ENCODE data around the gene ARPP19. TPM values are rescaled to one million over a fixed set of nuclear protein-coding genes. Genes with fewer than 3 reads are reported as not detected.

The ARPP19 gene
- total RNA-seq, 1 experiment from 2014 or later = 163 TPM

DNA sequence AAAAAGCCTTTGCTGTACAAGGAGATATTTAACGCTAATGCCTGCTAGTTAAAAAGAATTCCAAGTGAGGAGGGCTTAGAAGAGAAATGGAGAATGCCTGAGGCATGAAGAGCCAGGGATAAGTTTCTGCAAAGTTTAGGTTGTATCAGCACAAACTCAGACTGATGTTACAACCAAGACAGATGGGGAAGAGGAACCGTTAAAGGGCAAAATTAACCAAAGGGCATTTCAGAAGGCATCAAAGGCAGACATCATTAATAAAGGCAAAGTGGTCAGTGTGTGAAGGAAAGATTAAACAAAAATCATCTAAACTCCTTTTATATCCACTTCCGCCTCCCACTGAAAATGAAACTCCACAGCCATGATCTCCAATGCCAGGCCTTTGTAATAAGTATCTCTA lies 47.1 kb downstream of the ARPP19 start:
- ChIA-PET POLR2A (no interaction called here), CTCF (no interaction called here), RAD21 (ENCODE audit: low non-redundant PET in 1 of 2, low total read pairs in 2 of 2, uncharacterized antibody in 2 of 2, unreplicated experiment in 2 of 2) (no interaction called here)
- DNase-seq (ENCODE audit: low read depth, low spot score) = no peak
- Histone ChIP-seq H3K27me3 (ENCODE audit: insufficient read depth, low read length) (no peaks in the 10 kb centered on the region), H3K79me2 (ENCODE audit: insufficient read depth, low read length) (peaks cover 12% of the 10 kb centered on the region), H3K9ac (ENCODE audit: low read length) (no peak overlapping the region), H4K20me1 (ENCODE audit: insufficient read depth) (no peaks in the 10 kb centered on the region), H2AFZ (ENCODE audit: low read depth, low read length, poor library complexity, severe bottlenecking) (no peak overlapping the region), H3K4me1 (ENCODE audit: control insufficient read depth in 1 of 2, insufficient read depth in 2 of 2, low read length in 2 of 2) (peaks cover 0 to 3% of the 10 kb centered on the region in 2 experiments; a peak in 2 of 4 replicates), H3K9me2 (ENCODE audit: insufficient read depth) (no peaks in the 10 kb centered on the region), H3K9me3 (ENCODE audit: control insufficient read depth in 1 of 2, insufficient read depth in 1 of 2, low read depth in 1 of 2, low read length in 2 of 2) (no peaks in the 10 kb centered on the region), H3K4me3 (replicated peaks in 1 of 2; ENCODE audit: low read depth in 1 of 2, low read length in 2 of 2) (no peak overlapping the region), H3K27ac (ENCODE audit: low read depth, low read length) (no peak overlapping the region), H3K4me2 (ENCODE audit: low read length) (no peak overlapping the region), H3K36me3 (ENCODE audit: control insufficient read depth in 1 of 2, insufficient read depth in 2 of 2, low read length in 2 of 2) (no peaks in the 10 kb centered on the region)
- BruUV-seq (replicated peaks) = no TSS peak
- intact Hi-C loops (cut with micrococcal nuclease) = no loop called here
- no peak for TF ChIP-seq TCF7L2 (IDR thresholded peaks at IDR 0.05; ENCODE audit: borderline replicate concordance, extremely low read depth, insufficient read depth, insufficient read length)
- TF ChIP-seq ZFX (IDR thresholded peaks at IDR 0.05) = no peak
- no peak for TF ChIP-seq REST (IDR thresholded peaks at IDR 0.05; ENCODE audit: low read depth)
- TF ChIP-seq EZH2phosphoT487 (IDR thresholded peaks at IDR 0.05; ENCODE audit: borderline replicate concordance) = no peak
- no peak for TF ChIP-seq ZNF274 (IDR thresholded peaks at IDR 0.05; ENCODE audit: low read depth, low read length)
- TF ChIP-seq, protein P1, sequence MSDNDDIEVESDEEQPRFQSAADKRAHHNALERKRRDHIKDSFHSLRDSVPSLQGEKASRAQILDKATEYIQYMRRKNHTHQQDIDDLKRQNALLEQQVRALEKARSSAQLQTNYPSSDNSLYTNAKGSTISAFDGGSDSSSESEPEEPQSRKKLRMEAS (IDR thresholded peaks at IDR 0.05) = no peak
- no peak for TF ChIP-seq CBX3 (IDR thresholded peaks at IDR 0.05; ENCODE audit: low read depth)
- no peak for TF ChIP-seq EZH2 (IDR thresholded peaks at IDR 0.05)
- TF ChIP-seq CEBPB (IDR thresholded peaks at IDR 0.05; ENCODE audit: low read depth) = no peak
- no peak for TF ChIP-seq SP1 (IDR thresholded peaks at IDR 0.05; ENCODE audit: low read depth)
- ATAC-seq = no peak

Measured in HCT116 (cell line).